HepG2 (cell line): ENCODE results near the gene HES2. TPM values are rescaled to one million over a fixed set of nuclear protein-coding genes. Genes with fewer than 3 reads are reported as not detected.

Source experiments
- AGO2 ChIP-seq: fragments of 200-400 bp; formaldehyde crosslinking; optimal IDR thresholded peaks from 2 replicates; pipeline ENCODE3; 2017; ENCODE audit warnings: mild to moderate bottlenecking, low read depth, low read length, moderate library complexity
- BORCS8-MEF2B ChIP-seq: sonication (generic); formaldehyde crosslinking; IDR thresholded peaks from 2 replicates; pipeline ENCODE4 v1.8.0; 2022; ENCODE audit warnings: mild to moderate bottlenecking, missing genetic modification reagents
- DNMT1 ChIP-seq: sonication (generic); formaldehyde crosslinking; IDR thresholded peaks from 2 replicates; pipeline ENCODE4 v1.5.1; 2020; ENCODE audit warnings: mild to moderate bottlenecking, missing genetic modification reagents
- HNRNPL ChIP-seq: fragments of 200-400 bp; formaldehyde crosslinking; IDR thresholded peaks from 2 replicates; pipeline ENCODE4 v1.6.1; 2017; ENCODE audit warnings: mild to moderate bottlenecking, low read depth, low read length
- KLF11 ChIP-seq: IDR thresholded peaks from 2 replicates; pipeline ENCODE4 v1.6.1; 2016; ENCODE audit warnings: missing compliant biosample characterization
- POLR2AphosphoS2 ChIP-seq: IDR thresholded peaks from 2 replicates; pipeline ENCODE4 v1.6.1; 2011; ENCODE audit warnings: low read depth, low read length, improper control_type of control experiment
- POLR2AphosphoS5 ChIP-seq: IDR thresholded peaks from 2 replicates; pipeline ENCODE4 v1.6.1; 2012; ENCODE audit warnings: low read depth, low read length
- SP2 ChIP-seq: sonication (generic); formaldehyde crosslinking; IDR thresholded peaks from 2 replicates; pipeline ENCODE4 v1.5.1; 2020; ENCODE audit warnings: mild to moderate bottlenecking, missing genetic modification reagents
- SRSF1 ChIP-seq: fragments of 200-400 bp; formaldehyde crosslinking; optimal IDR thresholded peaks from 2 replicates; pipeline ENCODE3; 2017; ENCODE audit warnings: mild to moderate bottlenecking, low read depth, low read length, moderate library complexity
- TFAP4 ChIP-seq: sonication (generic); IDR thresholded peaks from 2 replicates; pipeline ENCODE4 v1.6.1; 2016; ENCODE audit warnings: low read depth, borderline replicate concordance
- TOE1 ChIP-seq: sonication (generic); formaldehyde crosslinking; IDR thresholded peaks from 2 replicates; pipeline ENCODE4 v1.4.0; 2020; ENCODE audit warnings: mild to moderate bottlenecking, missing genetic modification reagents
- YY1 ChIP-seq: IDR thresholded peaks from 2 replicates; pipeline ENCODE4 v1.6.1; 2011; ENCODE audit warnings: low read length, low read depth, moderate library complexity, mild to moderate bottlenecking; ENCODE audit not compliant: insufficient read depth, insufficient replicate concordance
- ZBTB40 ChIP-seq, 2 experiments: fragments of 450-650 bp in 1 of 2; sonication (generic) in 1 of 2; formaldehyde crosslinking in 1 of 2; IDR thresholded peaks; 2 replicates each; pipeline versions ENCODE4 v1.6.1 to v1.8.0; 2016 to 2022; ENCODE audit warnings: antibody characterized with exemption in 1 of 2, mild to moderate bottlenecking in 1 of 2, missing genetic modification reagents in 1 of 2
- ZNF282 ChIP-seq: fragments of 450-650 bp; IDR thresholded peaks from 2 replicates; pipeline ENCODE4 v1.6.1; 2018; ENCODE audit not compliant: partially characterized antibody
- ZNF292 ChIP-seq: sonication (generic); formaldehyde crosslinking; IDR thresholded peaks from 2 replicates; pipeline ENCODE4 v1.8.1; 2022; ENCODE audit warnings: mild to moderate bottlenecking, low read depth, missing genetic modification reagents, borderline replicate concordance
- ZNF580 ChIP-seq: IDR thresholded peaks from 2 replicates; pipeline ENCODE4 v1.6.1; 2016; ENCODE audit warnings: low read depth, borderline replicate concordance
- ZNF639 ChIP-seq: conservative IDR thresholded peaks from 2 replicates; pipeline ENCODE4 v1.6.1; 2018; ENCODE audit warnings: missing genetic modification reagents
- polyA plus RNA-seq, 8 experiments: library from polyadenylated mRNA; depleted of rRNA in 3 of 8; stranded (reverse) in 7 of 8; unstranded in 1 of 8; fragments of >200 nt; fragmentation: Illumina TruSeq in 4 of 8; extraction: Trizol in 4 of 8; gene quantifications; 2 replicates each; pipeline versions ENCODE4 v1.2.1 to v1.2.3, GENCODE V29; 2011 to 2016; ENCODE audit warnings: low read depth in 4 of 8, missing spikeins in 1 of 8, mixed read lengths in 1 of 8; ENCODE audit not compliant: insufficient read depth in 1 of 8
- total RNA-seq, 5 experiments: library from RNA; depleted of rRNA; stranded (reverse); fragments of >200 nt; fragmentation: Illumina TruSeq; extraction: Trizol; gene quantifications; 2 replicates each; pipeline ENCODE4 v1.2.3, GENCODE V29; 2016; ENCODE audit warnings: low read depth in 1 of 5

HES2 gene
- total and polyA plus RNA-seq, 2 of the 13 experiments (the other 11 are each of a cell fraction or from before 2014, with no cell fraction given) = 0.11 to 0.17 TPM

DNA sequence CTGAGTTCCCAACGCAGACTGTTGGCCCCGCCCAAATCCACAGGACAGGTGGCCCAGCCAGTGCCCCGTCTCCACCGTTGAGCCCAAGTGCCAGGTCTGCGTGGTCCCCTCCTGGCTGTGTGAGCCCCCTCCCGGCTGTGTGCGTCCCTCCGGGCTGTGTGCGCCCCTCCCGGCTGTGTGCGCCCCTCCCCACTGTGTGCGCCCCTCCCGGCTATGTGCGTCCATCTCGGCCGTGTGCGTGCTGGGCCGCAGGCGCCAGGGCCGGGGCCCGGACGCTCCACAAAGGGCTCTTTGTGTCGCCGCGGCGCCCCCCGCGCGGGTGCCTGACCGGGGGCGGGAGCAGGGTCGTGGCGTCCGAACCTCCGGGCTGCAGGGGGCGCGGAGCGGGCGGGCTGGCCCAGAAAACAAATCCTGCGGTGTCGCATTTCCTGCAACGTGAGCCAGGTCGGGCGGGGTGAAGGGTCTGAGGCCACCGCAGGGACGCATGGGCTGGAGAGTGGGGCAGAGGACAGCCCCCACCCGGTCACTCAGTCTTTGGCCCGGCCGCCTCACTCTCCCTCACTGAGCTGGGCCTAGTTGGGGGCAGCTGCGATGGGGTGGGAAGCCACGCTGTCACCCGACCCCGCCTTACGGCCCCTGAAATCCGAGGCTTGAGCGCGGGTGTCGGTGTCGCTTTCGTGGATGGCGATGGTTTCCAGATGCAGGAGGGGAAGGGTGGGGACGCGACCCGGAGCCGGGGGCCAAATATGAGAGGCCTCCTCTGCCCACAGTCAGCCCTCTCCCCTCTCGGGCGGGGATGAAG, 27.5 kb upstream of the HES2 start (continued):
- TF ChIP-seq ZNF580 (CRISPR knock-in tag) (0 out of 2 replicates have a peak, but pooled peaks have one; percentile 19), ZNF282 (no peak), SRSF1 (peak; percentile 96), TFAP4 (peak; percentile 73; the same call in 1 of the 2 replicates), KLF11 (no peak; the same call in 1 of the 2 replicates), AGO2 (peak; percentile 84), ZNF639 (CRISPR knock-in tag) (peak; percentile 86), SP2 (CRISPR knock-in tag) (peak; percentile 61), BORCS8-MEF2B (CRISPR knock-in tag) (peak; percentile 58; the same call in 1 of the 2 replicates), POLR2AphosphoS5 (peak; percentile 77), ZNF292 (CRISPR knock-in tag) (0 out of 2 replicates have a peak, but pooled peaks have one; percentile 23), TOE1 (CRISPR knock-in tag) (peak; percentile 64; the same call in 1 of the 2 replicates), ZBTB40 (IDR thresholded peaks at IDR 0.05) (no peak), ZBTB40 (CRISPR knock-in tag; IDR thresholded peaks at IDR 0.05) (peak; percentile 67; the same call in 1 of the 2 replicates), POLR2AphosphoS2 (no peak), HNRNPL (peak; percentile 91; the same call in 1 of the 2 replicates), DNMT1 (CRISPR knock-in tag) (peak; percentile 66; the same call in 1 of the 2 replicates), YY1 (peak; percentile 56)
